ENCODE measurements around the gene CACNB4.
A peak's percentile ranks its signal among the peaks of the same experiment; 100 is the strongest.

CACNB4 gene

GRCh38 chr2:151947813-151948165 is 151.1 kb downstream of the CACNB4 start:
- Histone ChIP-seq H2AFZ (ENCODE audit: low read length) (no peak overlapping the region), H3K9me2 (ENCODE audit: low read depth, low read length) (no peaks in the 10 kb centered on the region), H3K36me3 (ENCODE audit: insufficient read depth, low read length) (no peaks in the 10 kb centered on the region), H3K9me3 (ENCODE audit: low read length) (no peaks in the 10 kb centered on the region), H3K27me3 (ENCODE audit: insufficient read depth, low read length) (no peaks in the 10 kb centered on the region), H3K79me2 (ENCODE audit: insufficient read depth, low read length) (no peaks in the 10 kb centered on the region), H3K27ac (ENCODE audit: low read depth, low read length, poor library complexity, severe bottlenecking) (no peak overlapping the region), H3K4me2 (ENCODE audit: low read length) (no peak overlapping the region), H3K9ac (ENCODE audit: low read length) (no peak overlapping the region), H4K20me1 (ENCODE audit: insufficient read depth, low read length) (no peaks in the 10 kb centered on the region), H3K4me3 (ENCODE audit: low read depth, low read length, poor library complexity, severe bottlenecking) (no peak overlapping the region), H3F3A (ENCODE audit: insufficient read depth, low read length) (no peaks in the 10 kb centered on the region), H3K4me1 (ENCODE audit: insufficient read depth, low read length, severe bottlenecking) (no peaks in the 10 kb centered on the region)
- no peak for TF ChIP-seq EZH2 (IDR thresholded peaks at IDR 0.05; ENCODE audit: borderline replicate concordance, low read length)
- no peak for TF ChIP-seq CTCF (IDR thresholded peaks at IDR 0.05; ENCODE audit: low read length)

- Histone ChIP-seq H3K9ac (ENCODE audit: low read length) (no peak overlapping the region), H3K79me2 (ENCODE audit: insufficient read depth, low read length) (no peaks in the 10 kb centered on the region), H3F3A (ENCODE audit: insufficient read depth, low read length) (no peaks in the 10 kb centered on the region), H3K4me2 (ENCODE audit: low read length) (no peak overlapping the region), H3K4me1 (ENCODE audit: insufficient read depth, low read length, severe bottlenecking) (no peaks in the 10 kb centered on the region), H4K20me1 (ENCODE audit: insufficient read depth, low read length) (no peaks in the 10 kb centered on the region), H3K4me3 (ENCODE audit: low read depth, low read length, poor library complexity, severe bottlenecking) (no peak overlapping the region), H2AFZ (ENCODE audit: low read length) (no peak overlapping the region), H3K36me3 (ENCODE audit: insufficient read depth, low read length) (no peaks in the 10 kb centered on the region), H3K9me3 (ENCODE audit: low read length) (no peaks in the 10 kb centered on the region), H3K9me2 (ENCODE audit: low read depth, low read length) (no peaks in the 10 kb centered on the region), H3K27me3 (ENCODE audit: insufficient read depth, low read length) (no peaks in the 10 kb centered on the region), H3K27ac (ENCODE audit: low read depth, low read length, poor library complexity, severe bottlenecking) (no peak overlapping the region)
- peak; percentile 76 for TF ChIP-seq CTCF (IDR thresholded peaks at IDR 0.05; ENCODE audit: low read length)
- no peak for TF ChIP-seq EZH2 (IDR thresholded peaks at IDR 0.05; ENCODE audit: borderline replicate concordance, low read length)
Measured at GRCh38 chr2:151946899-151947812, 151.7 kb downstream of the CACNB4 start.

- no peaks in the 10 kb centered on the region for H3K4me1 ChIP-seq (ENCODE audit: insufficient read depth, low read length, severe bottlenecking)
- H3K9me2 ChIP-seq (ENCODE audit: low read depth, low read length) = no peaks in the 10 kb centered on the region
- no peak overlapping the region for H2AFZ ChIP-seq (ENCODE audit: low read length)
- H3K27ac ChIP-seq (ENCODE audit: low read depth, low read length, poor library complexity, severe bottlenecking) = no peak overlapping the region
- H3K9ac ChIP-seq (ENCODE audit: low read length) = no peak overlapping the region
- H3K4me3 ChIP-seq (ENCODE audit: low read depth, low read length, poor library complexity, severe bottlenecking) = no peak overlapping the region
- TF ChIP-seq CTCF (IDR thresholded peaks at IDR 0.05; ENCODE audit: low read length) = no peak
- no peak for TF ChIP-seq EZH2 (IDR thresholded peaks at IDR 0.05; ENCODE audit: borderline replicate concordance, low read length)
- no peaks in the 10 kb centered on the region for H3K36me3 ChIP-seq (ENCODE audit: insufficient read depth, low read length)
- no peaks in the 10 kb centered on the region for H3K27me3 ChIP-seq (ENCODE audit: insufficient read depth, low read length)
- no peaks in the 10 kb centered on the region for H3F3A ChIP-seq (ENCODE audit: insufficient read depth, low read length)
- H3K79me2 ChIP-seq (ENCODE audit: insufficient read depth, low read length) = no peaks in the 10 kb centered on the region
- no peaks in the 10 kb centered on the region for H3K9me3 ChIP-seq (ENCODE audit: low read length)
- no peak overlapping the region for H3K4me2 ChIP-seq (ENCODE audit: low read length)
- no peaks in the 10 kb centered on the region for H4K20me1 ChIP-seq (ENCODE audit: insufficient read depth, low read length)
Measured at GRCh38 chr2:151946250-151946884, 152.5 kb downstream of the CACNB4 start.
